ENCODE data around the gene MEPE. TPM values are rescaled to one million over a fixed set of nuclear protein-coding genes. Genes with fewer than 3 reads are reported as not detected.

Gene MEPE
- total RNA-seq, 1 experiment from 2014 or later, result not detected

GRCh38 chr4:87856816-87857215 is 24.0 kb downstream of the MEPE start (continued):
- TF ChIP-seq ZNF263 (CRISPR knock-in tag; IDR thresholded peaks at IDR 0.05; ENCODE audit: low read depth) (no peak), KAT7 (CRISPR knock-in tag; IDR thresholded peaks at IDR 0.05; ENCODE audit: borderline replicate concordance) (no peak), E2F4 (CRISPR knock-in tag; IDR thresholded peaks at IDR 0.05; ENCODE audit: borderline replicate concordance, low read depth) (no peak), ATF3 (CRISPR knock-in tag; conservative IDR thresholded peaks at IDR 0.05) (no peak), USF1 (CRISPR knock-in tag; IDR thresholded peaks at IDR 0.05) (no peak), CBFB (CRISPR knock-in tag; IDR thresholded peaks at IDR 0.05; ENCODE audit: low read depth) (no peak), ZBTB21 (CRISPR knock-in tag; IDR thresholded peaks at IDR 0.05; ENCODE audit: borderline replicate concordance) (no peak), USF2 (CRISPR knock-in tag; IDR thresholded peaks at IDR 0.05) (no peak)

DNA sequence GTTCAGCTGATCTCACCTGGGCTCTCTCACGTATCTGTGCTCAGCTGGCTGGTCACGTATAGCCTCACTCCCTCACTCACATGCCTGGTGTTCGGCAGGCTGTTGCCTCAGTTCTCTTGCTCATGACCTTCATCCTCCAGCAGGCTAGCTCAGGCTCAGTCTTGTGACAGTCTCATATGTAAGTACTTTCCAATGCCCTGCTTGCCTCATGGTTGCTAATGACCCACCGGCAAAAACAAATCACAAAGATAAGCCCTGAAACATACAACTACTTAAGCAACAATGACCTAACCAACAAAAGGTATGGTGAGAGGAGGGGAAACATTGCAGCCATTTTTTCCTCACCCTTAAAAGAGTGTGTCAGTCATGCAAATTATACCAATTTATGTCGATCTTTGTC is 25.0 kb downstream of the MEPE start:
- ATAC-seq (no peak), DNase-seq (ENCODE audit: low spot score) (no peak)
- Mint-ChIP-seq H3K9me3 (peaks cover 13% of the 10 kb centered on the region), H3K4me1 (peaks cover 39% of the 10 kb centered on the region), H3K36me3 (peaks cover 9% of the 10 kb centered on the region), H3K27ac (no peak overlapping the region), H3K4me3 (no peak overlapping the region), H3K27me3 (ENCODE audit: low read depth) (no peaks in the 10 kb centered on the region; the same call in 1 of the 2 replicates)
- no peak for TF ChIP-seq CREM (CRISPR knock-in tag; IDR thresholded peaks at IDR 0.05)
- no peak for TF ChIP-seq FOXJ3 (CRISPR knock-in tag; IDR thresholded peaks at IDR 0.05; ENCODE audit: borderline replicate concordance)
- TF ChIP-seq ELF4 (CRISPR knock-in tag; IDR thresholded peaks at IDR 0.05; ENCODE audit: low read depth), result no peak
- no peak for TF ChIP-seq NFE2L1 (CRISPR knock-in tag; IDR thresholded peaks at IDR 0.05)
- TF ChIP-seq, protein P1, sequence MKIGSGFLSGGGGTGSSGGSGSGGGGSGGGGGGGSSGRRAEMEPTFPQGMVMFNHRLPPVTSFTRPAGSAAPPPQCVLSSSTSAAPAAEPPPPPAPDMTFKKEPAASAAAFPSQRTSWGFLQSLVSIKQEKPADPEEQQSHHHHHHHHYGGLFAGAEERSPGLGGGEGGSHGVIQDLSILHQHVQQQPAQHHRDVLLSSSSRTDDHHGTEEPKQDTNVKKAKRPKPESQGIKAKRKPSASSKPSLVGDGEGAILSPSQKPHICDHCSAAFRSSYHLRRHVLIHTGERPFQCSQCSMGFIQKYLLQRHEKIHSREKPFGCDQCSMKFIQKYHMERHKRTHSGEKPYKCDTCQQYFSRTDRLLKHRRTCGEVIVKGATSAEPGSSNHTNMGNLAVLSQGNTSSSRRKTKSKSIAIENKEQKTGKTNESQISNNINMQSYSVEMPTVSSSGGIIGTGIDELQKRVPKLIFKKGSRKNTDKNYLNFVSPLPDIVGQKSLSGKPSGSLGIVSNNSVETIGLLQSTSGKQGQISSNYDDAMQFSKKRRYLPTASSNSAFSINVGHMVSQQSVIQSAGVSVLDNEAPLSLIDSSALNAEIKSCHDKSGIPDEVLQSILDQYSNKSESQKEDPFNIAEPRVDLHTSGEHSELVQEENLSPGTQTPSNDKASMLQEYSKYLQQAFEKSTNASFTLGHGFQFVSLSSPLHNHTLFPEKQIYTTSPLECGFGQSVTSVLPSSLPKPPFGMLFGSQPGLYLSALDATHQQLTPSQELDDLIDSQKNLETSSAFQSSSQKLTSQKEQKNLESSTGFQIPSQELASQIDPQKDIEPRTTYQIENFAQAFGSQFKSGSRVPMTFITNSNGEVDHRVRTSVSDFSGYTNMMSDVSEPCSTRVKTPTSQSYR (CRISPR knock-in tag; IDR thresholded peaks at IDR 0.05), result no peak
- no peak for TF ChIP-seq PRRX2 (CRISPR knock-in tag; IDR thresholded peaks at IDR 0.05)
- TF ChIP-seq ZNF121 (CRISPR knock-in tag; IDR thresholded peaks at IDR 0.05), result no peak
- TF ChIP-seq, protein P2, sequence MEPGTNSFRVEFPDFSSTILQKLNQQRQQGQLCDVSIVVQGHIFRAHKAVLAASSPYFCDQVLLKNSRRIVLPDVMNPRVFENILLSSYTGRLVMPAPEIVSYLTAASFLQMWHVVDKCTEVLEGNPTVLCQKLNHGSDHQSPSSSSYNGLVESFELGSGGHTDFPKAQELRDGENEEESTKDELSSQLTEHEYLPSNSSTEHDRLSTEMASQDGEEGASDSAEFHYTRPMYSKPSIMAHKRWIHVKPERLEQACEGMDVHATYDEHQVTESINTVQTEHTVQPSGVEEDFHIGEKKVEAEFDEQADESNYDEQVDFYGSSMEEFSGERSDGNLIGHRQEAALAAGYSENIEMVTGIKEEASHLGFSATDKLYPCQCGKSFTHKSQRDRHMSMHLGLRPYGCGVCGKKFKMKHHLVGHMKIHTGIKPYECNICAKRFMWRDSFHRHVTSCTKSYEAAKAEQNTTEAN (CRISPR knock-in tag; IDR thresholded peaks at IDR 0.05), result no peak
- TF ChIP-seq, protein P3, sequence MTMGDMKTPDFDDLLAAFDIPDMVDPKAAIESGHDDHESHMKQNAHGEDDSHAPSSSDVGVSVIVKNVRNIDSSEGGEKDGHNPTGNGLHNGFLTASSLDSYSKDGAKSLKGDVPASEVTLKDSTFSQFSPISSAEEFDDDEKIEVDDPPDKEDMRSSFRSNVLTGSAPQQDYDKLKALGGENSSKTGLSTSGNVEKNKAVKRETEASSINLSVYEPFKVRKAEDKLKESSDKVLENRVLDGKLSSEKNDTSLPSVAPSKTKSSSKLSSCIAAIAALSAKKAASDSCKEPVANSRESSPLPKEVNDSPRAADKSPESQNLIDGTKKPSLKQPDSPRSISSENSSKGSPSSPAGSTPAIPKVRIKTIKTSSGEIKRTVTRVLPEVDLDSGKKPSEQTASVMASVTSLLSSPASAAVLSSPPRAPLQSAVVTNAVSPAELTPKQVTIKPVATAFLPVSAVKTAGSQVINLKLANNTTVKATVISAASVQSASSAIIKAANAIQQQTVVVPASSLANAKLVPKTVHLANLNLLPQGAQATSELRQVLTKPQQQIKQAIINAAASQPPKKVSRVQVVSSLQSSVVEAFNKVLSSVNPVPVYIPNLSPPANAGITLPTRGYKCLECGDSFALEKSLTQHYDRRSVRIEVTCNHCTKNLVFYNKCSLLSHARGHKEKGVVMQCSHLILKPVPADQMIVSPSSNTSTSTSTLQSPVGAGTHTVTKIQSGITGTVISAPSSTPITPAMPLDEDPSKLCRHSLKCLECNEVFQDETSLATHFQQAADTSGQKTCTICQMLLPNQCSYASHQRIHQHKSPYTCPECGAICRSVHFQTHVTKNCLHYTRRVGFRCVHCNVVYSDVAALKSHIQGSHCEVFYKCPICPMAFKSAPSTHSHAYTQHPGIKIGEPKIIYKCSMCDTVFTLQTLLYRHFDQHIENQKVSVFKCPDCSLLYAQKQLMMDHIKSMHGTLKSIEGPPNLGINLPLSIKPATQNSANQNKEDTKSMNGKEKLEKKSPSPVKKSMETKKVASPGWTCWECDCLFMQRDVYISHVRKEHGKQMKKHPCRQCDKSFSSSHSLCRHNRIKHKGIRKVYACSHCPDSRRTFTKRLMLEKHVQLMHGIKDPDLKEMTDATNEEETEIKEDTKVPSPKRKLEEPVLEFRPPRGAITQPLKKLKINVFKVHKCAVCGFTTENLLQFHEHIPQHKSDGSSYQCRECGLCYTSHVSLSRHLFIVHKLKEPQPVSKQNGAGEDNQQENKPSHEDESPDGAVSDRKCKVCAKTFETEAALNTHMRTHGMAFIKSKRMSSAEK (CRISPR knock-in tag; IDR thresholded peaks at IDR 0.05; ENCODE audit: borderline replicate concordance), result no peak
- TF ChIP-seq MYBL2 (CRISPR knock-in tag; IDR thresholded peaks at IDR 0.05), result no peak
- TF ChIP-seq ATF1 (CRISPR knock-in tag; IDR thresholded peaks at IDR 0.05), result no peak
- TF ChIP-seq E2F4 (CRISPR knock-in tag; IDR thresholded peaks at IDR 0.05; ENCODE audit: borderline replicate concordance, low read depth), result no peak
- ChIA-PET POLR2A (no interaction called here), CTCF (interaction anchor here (0.7 to 2.1 kb wide), 3 partner anchors 9 to 128 kb away, joined by 3 to 8 read pairs (median 5); no protein-coding TSS in a partner anchor)

Measured in WTC11 (cell line).